Stomach (tissue), 4 donors: Measurements from ENCODE around the gene SFI1.

ENCODE experiments used
- POLR2AphosphoS5 ChIP-seq, 3 donors: sonication (generic); formaldehyde crosslinking; IDR thresholded peaks; one replicate each; pipeline ENCODE4 v1.6.1; 2016; ENCODE audit warnings: antibody characterized with exemption in 3 of 3
- TF ChIP-seq, protein P1 (sequence below), 7 experiments: fragments of 450-650 bp in 4 of 7; fragments of 200-600 bp in 3 of 7; sonication (generic) in 3 of 7; IDR thresholded peaks; one replicate each; pipeline ENCODE4 v1.5.1; 2016 to 2019; ENCODE audit warnings: antibody characterized with exemption in 7 of 7, control low read depth in 2 of 7, mild to moderate bottlenecking in 1 of 7

DNA sequence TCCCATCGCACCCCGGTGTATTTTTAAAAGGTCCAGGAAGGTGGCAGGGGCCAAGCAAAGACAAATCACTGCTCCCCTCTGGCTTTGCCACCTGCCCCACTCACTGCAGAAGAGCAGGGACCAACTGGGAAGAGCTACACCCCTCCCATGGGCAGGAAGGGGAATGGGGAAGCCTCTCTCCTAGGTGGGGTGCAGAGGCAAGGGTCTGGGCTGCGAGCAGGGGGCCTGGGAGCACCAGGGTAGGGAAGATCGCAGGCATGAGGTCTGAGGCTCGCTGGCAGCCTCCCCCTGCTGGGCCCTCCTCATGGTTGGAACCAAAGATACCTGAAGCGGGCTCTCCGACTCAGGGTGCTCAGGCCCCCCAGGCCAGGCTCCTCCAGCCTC lies 128.9 kb downstream of the SFI1 start:
- TF ChIP-seq, protein P1, sequence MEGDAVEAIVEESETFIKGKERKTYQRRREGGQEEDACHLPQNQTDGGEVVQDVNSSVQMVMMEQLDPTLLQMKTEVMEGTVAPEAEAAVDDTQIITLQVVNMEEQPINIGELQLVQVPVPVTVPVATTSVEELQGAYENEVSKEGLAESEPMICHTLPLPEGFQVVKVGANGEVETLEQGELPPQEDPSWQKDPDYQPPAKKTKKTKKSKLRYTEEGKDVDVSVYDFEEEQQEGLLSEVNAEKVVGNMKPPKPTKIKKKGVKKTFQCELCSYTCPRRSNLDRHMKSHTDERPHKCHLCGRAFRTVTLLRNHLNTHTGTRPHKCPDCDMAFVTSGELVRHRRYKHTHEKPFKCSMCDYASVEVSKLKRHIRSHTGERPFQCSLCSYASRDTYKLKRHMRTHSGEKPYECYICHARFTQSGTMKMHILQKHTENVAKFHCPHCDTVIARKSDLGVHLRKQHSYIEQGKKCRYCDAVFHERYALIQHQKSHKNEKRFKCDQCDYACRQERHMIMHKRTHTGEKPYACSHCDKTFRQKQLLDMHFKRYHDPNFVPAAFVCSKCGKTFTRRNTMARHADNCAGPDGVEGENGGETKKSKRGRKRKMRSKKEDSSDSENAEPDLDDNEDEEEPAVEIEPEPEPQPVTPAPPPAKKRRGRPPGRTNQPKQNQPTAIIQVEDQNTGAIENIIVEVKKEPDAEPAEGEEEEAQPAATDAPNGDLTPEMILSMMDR (IDR thresholded peaks at IDR 0.05): no peak
- TF ChIP-seq POLR2AphosphoS5 (IDR thresholded peaks at IDR 0.05): no peak
